ENCODE results near the gene GTF2F2.

GRCh38 chr13:45103449-45103848, 16.9 kb upstream of the GTF2F2 start:
- TF ChIP-seq CTCF (conservative IDR thresholded peaks at IDR 0.05; ENCODE audit: low read depth, low read length): no peak
- TF ChIP-seq EZH2 (IDR thresholded peaks at IDR 0.05; ENCODE audit: borderline replicate concordance, low read depth, low read length, poor library complexity, severe bottlenecking): no peak
